ENCODE data around the gene AMPD2. TPM values are rescaled to one million over a fixed set of nuclear protein-coding genes. Genes with fewer than 3 reads are reported as not detected.

AMPD2 gene
- total and polyA plus RNA-seq, 2 donors (not counting 3 experiments of a cell fraction or from before 2014, with no cell fraction given), result 69.4 TPM

GRCh38 chr1:109622895-109623294 lies 3.3 kb downstream of the AMPD2 start:
- POLR2A ChIA-PET, result no interaction called here
- intact Hi-C loops (cut with micrococcal nuclease), result no loop called here
- no TSS peak for BruUV-seq (replicated peaks)

GRCh38 chr1:109623601-109624161 lies 4.0 kb downstream of the AMPD2 start:
- no peak overlapping the region for H3K4me3 ChIP-seq (replicated peaks in 1 of 3; ENCODE audit: insufficient read depth in 1 of 3, low read depth in 1 of 3, low read length in 3 of 3)
- no peaks in the 10 kb centered on the region for H3K9me1 ChIP-seq (replicated peaks; ENCODE audit: control insufficient read depth, extremely low read depth, insufficient read depth, low read length)
- H4K20me1 ChIP-seq (replicated peaks; ENCODE audit: control insufficient read depth, extremely low read depth, insufficient read depth, low read length), result no peaks in the 10 kb centered on the region
- ChIA-PET CTCF (interaction anchor here (0.6 to 3.3 kb wide), 8 partner anchors 10 to 361 kb away, joined by 3 to 23 read pairs (median 5); partner anchors contain the start of genes AHCYL1 and GNAI3), POLR2A (no interaction called here)
- H3K27ac ChIP-seq (ENCODE audit: insufficient read depth, low read depth, low read length), result no peak overlapping the region
- TF ChIP-seq FOS (IDR thresholded peaks at IDR 0.05; ENCODE audit: borderline replicate concordance, insufficient read depth, low read length) (no peak), CTCF (IDR thresholded peaks at IDR 0.05; ENCODE audit: extremely low read depth in 1 of 2, insufficient read depth in 1 of 2, low read depth in 1 of 2, low read length in 2 of 2) (no peak), POLR2AphosphoS5 (IDR thresholded peaks at IDR 0.05; ENCODE audit: insufficient read depth, low read depth, low read length) (no peak), GATA2 (IDR thresholded peaks at IDR 0.05; ENCODE audit: insufficient read depth, insufficient read length, low read depth, low read length) (no peak), POLR2A (IDR thresholded peaks at IDR 0.05; ENCODE audit: low read depth, low read length) (no peak), MAX (IDR thresholded peaks at IDR 0.05; ENCODE audit: insufficient read depth, insufficient read length) (no peak), EZH2 (IDR thresholded peaks at IDR 0.05; ENCODE audit: borderline replicate concordance, low read depth, low read length, severe bottlenecking) (no peak), MYC (IDR thresholded peaks at IDR 0.05; ENCODE audit: low read depth, low read length) (no peak), JUN (IDR thresholded peaks at IDR 0.05; ENCODE audit: borderline replicate concordance, insufficient read depth, insufficient read length, low read depth) (no peak)
- no peaks in the 10 kb centered on the region for H3K9me3 ChIP-seq (replicated peaks; ENCODE audit: control insufficient read depth, insufficient read depth, low read length)
- H3K4me1 ChIP-seq (ENCODE audit: control insufficient read depth, extremely low read depth, insufficient read depth, low read length), result peaks cover 21% of the 10 kb centered on the region
- H3K36me3 ChIP-seq (ENCODE audit: control insufficient read depth in 2 of 2, extremely low read depth in 1 of 2, insufficient read depth in 2 of 2, low read length in 2 of 2), result peaks cover 0 to 20% of the 10 kb centered on the region in 2 experiments
- DNase-seq (ENCODE audit: low read depth, low spot score) (no peak), FAIRE-seq (no peak)
- intact Hi-C loops (cut with micrococcal nuclease), result no loop called here
- dilution Hi-C loops (cut with MboI; ENCODE audit: extremely low pct_ligation_motif_present, low sequenced_read_pairs), result no loop called here
- H3K4me2 ChIP-seq (ENCODE audit: insufficient read depth, low read length), result no peak overlapping the region
- H2AFZ ChIP-seq (ENCODE audit: low read depth, low read length), result no peak overlapping the region
- no peaks in the 10 kb centered on the region for H3K27me3 ChIP-seq (ENCODE audit: control insufficient read depth in 2 of 2, insufficient read depth in 2 of 2, low read length in 2 of 2)
- BruUV-seq (replicated peaks), result no TSS peak
- no peak overlapping the region for H3K9ac ChIP-seq (replicated peaks; ENCODE audit: extremely low read depth, insufficient read depth, low read length)
- H3K79me2 ChIP-seq (ENCODE audit: control insufficient read depth, insufficient read depth, low read length), result peaks cover 51% of the 10 kb centered on the region

More at GRCh38 chr1:109622895-109623294, 3.3 kb downstream of the AMPD2 start:
- Histone ChIP-seq H3K27me3 (ENCODE audit: control insufficient read depth in 2 of 2, insufficient read depth in 2 of 2, low read length in 2 of 2) (no peaks in the 10 kb centered on the region), H3K27ac (ENCODE audit: insufficient read depth, low read depth, low read length) (no peak overlapping the region), H3K4me2 (ENCODE audit: insufficient read depth, low read length) (no peak overlapping the region), H3K4me3 (replicated peaks in 1 of 3; ENCODE audit: insufficient read depth in 1 of 3, low read depth in 1 of 3, low read length in 3 of 3) (no peak overlapping the region), H3K4me1 (ENCODE audit: control insufficient read depth, extremely low read depth, insufficient read depth, low read length) (peaks cover 28% of the 10 kb centered on the region), H3K36me3 (ENCODE audit: control insufficient read depth in 2 of 2, extremely low read depth in 1 of 2, insufficient read depth in 2 of 2, low read length in 2 of 2) (peaks cover 0 to 15% of the 10 kb centered on the region in 2 experiments), H4K20me1 (replicated peaks; ENCODE audit: control insufficient read depth, extremely low read depth, insufficient read depth, low read length) (no peaks in the 10 kb centered on the region), H2AFZ (ENCODE audit: low read depth, low read length) (no peak overlapping the region), H3K79me2 (ENCODE audit: control insufficient read depth, insufficient read depth, low read length) (peaks cover 51% of the 10 kb centered on the region), H3K9me3 (replicated peaks; ENCODE audit: control insufficient read depth, insufficient read depth, low read length) (no peaks in the 10 kb centered on the region), H3K9me1 (replicated peaks; ENCODE audit: control insufficient read depth, extremely low read depth, insufficient read depth, low read length) (no peaks in the 10 kb centered on the region), H3K9ac (replicated peaks; ENCODE audit: extremely low read depth, insufficient read depth, low read length) (no peak overlapping the region)
- DNase-seq (ENCODE audit: low read depth, low spot score), result no peak
- CTCF ChIA-PET, result interaction anchor here (2.3 to 3.3 kb wide), 2 partner anchors 17 to 77 kb away, joined by 21 to 23 read pairs; no protein-coding TSS in a partner anchor
- FAIRE-seq, result no peak
- TF ChIP-seq EZH2 (IDR thresholded peaks at IDR 0.05; ENCODE audit: borderline replicate concordance, low read depth, low read length, severe bottlenecking), result no peak
- no peak for TF ChIP-seq FOS (IDR thresholded peaks at IDR 0.05; ENCODE audit: borderline replicate concordance, insufficient read depth, low read length)
- no peak for TF ChIP-seq MAX (IDR thresholded peaks at IDR 0.05; ENCODE audit: insufficient read depth, insufficient read length)
- dilution Hi-C loops (cut with MboI; ENCODE audit: extremely low pct_ligation_motif_present, low sequenced_read_pairs), result no loop called here
